Measurements from ENCODE around the gene NFKBIL1. TPM values are rescaled to one million over a fixed set of nuclear protein-coding genes. Genes with fewer than 3 reads are reported as not detected.
A peak's percentile ranks its signal among the peaks of the same experiment; 100 is the strongest.

NFKBIL1 gene
- total and polyA plus RNA-seq, 7 experiments from 2014 or later = 8.7 to 17.2 (median 11.6) TPM

DNA sequence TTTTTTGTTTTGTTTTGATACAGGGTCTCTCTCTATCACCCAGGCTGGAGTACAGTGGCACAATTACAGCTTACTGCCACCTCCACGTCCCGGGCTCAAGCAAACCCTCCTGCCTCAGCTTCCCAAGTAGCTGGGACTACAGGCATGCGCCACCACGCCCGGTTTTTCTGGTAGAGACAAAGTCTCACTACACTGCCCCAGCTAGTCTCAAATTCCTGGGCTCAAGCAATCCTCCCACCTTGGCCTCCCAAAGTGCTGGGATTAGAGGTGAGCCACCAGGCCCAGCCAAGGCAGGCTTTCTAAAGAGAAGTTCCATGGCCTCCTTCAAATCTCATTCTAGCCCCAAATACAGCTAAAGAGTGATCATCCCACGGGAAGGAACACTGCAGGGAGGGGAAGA, 13.4 kb upstream of the NFKBIL1 start:
- intact Hi-C loops (cut with micrococcal nuclease) = no loop called here
- ChIA-PET CTCF (no interaction called here), POLR2A (interaction anchor here (1.0 kb wide), 1 partner anchor 16 kb away, joined by 3 read pairs; no protein-coding TSS in a partner anchor)
- peaks cover 29 to 59% (median 44%) of the 10 kb centered on the region in 7 donors for H3K4me1 Mint-ChIP-seq
- ATAC-seq (no peak), DNase-seq (no peak)
- H3K4me1 ChIP-seq (ENCODE audit: control insufficient read depth in 2 of 2, insufficient read depth in 2 of 2, low read length in 2 of 2) = peaks cover 3 to 8% of the 10 kb centered on the region in 2 donors
- no peaks in the 10 kb centered on the region for H3K9me3 ChIP-seq (ENCODE audit: control insufficient read depth in 2 of 3, low read length in 3 of 3)
- H3K27me3 ChIP-seq (ENCODE audit: control insufficient read depth in 2 of 2, insufficient read depth in 2 of 2, low read length in 2 of 2) = no peaks in the 10 kb centered on the region
- H3K9me3 Mint-ChIP-seq = no peaks in the 10 kb centered on the region
- peaks cover 17 to 56% (median 36%) of the 10 kb centered on the region in 5 donors for H3K36me3 Mint-ChIP-seq
- no peaks in the 10 kb centered on the region for H3K27me3 Mint-ChIP-seq
- H3K4me3 ChIP-seq (ENCODE audit: low read length) = no peak overlapping the region
- H3K27ac ChIP-seq (ENCODE audit: low read depth, low read length) = no peak overlapping the region
- no peak overlapping the region for H3K4me3 Mint-ChIP-seq
- H3K36me3 ChIP-seq (ENCODE audit: control insufficient read depth in 2 of 3, insufficient read depth in 3 of 3, low read length in 3 of 3) = peaks cover 50 to 92% (median 60%) of the 10 kb centered on the region in 3 experiments
- H3K27ac Mint-ChIP-seq = peak overlapping the region in 2 of 9 donors; percentile 61 to 76

DNA sequence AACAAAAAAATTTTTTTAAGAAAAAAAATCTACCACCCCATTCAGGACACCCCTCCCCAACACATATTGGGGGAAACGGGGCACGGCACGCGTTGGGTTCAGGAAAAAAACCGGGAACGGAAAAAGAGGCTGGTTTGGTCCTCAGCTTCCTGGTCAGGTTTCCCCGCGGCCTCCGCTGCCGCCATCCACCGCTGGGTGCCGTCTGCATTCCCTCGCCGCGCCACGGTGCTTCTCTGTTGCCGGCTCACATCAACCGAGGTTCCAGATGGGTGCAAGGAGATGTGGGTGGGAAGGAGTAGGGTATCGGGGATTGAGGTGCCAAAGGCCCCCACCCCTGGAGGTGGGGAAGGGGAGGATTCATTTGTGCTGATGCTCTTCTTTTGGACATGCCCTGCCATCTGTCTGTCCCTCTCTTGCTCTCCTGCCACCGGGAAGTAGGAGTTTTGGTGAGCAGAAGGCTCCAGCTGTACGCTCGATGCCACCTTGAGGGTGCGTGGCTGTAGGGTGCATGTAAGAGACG, 12.8 kb upstream of the NFKBIL1 start:
- H3K4me1 ChIP-seq (ENCODE audit: control insufficient read depth in 2 of 2, insufficient read depth in 2 of 2, low read length in 2 of 2) = peaks cover 9 to 14% of the 10 kb centered on the region in 2 donors
- Mint-ChIP-seq H3K27me3 (no peaks in the 10 kb centered on the region), H3K36me3 (peaks cover 23 to 62% (median 42%) of the 10 kb centered on the region in 5 donors), H3K9me3 (no peaks in the 10 kb centered on the region), H3K27ac (peak overlapping the region in 1 of 9 donors; percentile 19), H3K4me3 (no peak overlapping the region), H3K4me1 (peaks cover 35 to 65% (median 50%) of the 10 kb centered on the region in 7 donors)
- POLR2A ChIA-PET = interaction anchor here (0.7 to 1.0 kb wide), 3 partner anchors 15 to 1054 kb away, joined by 3 to 4 read pairs (median 3); no protein-coding TSS in a partner anchor
- intact Hi-C loops (cut with micrococcal nuclease) = no loop called here
- no peak overlapping the region for H3K4me3 ChIP-seq (ENCODE audit: low read length)
- no peak for DNase-seq
- peaks cover 52 to 96% (median 65%) of the 10 kb centered on the region in 3 experiments for H3K36me3 ChIP-seq (ENCODE audit: control insufficient read depth in 2 of 3, insufficient read depth in 3 of 3, low read length in 3 of 3)
- no peaks in the 10 kb centered on the region for H3K9me3 ChIP-seq (ENCODE audit: control insufficient read depth in 2 of 3, low read length in 3 of 3)
- no peak for ATAC-seq
- no peaks in the 10 kb centered on the region for H3K27me3 ChIP-seq (ENCODE audit: control insufficient read depth in 2 of 2, insufficient read depth in 2 of 2, low read length in 2 of 2)
- CTCF ChIA-PET = no interaction called here
- no peak overlapping the region for H3K27ac ChIP-seq (ENCODE audit: low read depth, low read length)

DNA sequence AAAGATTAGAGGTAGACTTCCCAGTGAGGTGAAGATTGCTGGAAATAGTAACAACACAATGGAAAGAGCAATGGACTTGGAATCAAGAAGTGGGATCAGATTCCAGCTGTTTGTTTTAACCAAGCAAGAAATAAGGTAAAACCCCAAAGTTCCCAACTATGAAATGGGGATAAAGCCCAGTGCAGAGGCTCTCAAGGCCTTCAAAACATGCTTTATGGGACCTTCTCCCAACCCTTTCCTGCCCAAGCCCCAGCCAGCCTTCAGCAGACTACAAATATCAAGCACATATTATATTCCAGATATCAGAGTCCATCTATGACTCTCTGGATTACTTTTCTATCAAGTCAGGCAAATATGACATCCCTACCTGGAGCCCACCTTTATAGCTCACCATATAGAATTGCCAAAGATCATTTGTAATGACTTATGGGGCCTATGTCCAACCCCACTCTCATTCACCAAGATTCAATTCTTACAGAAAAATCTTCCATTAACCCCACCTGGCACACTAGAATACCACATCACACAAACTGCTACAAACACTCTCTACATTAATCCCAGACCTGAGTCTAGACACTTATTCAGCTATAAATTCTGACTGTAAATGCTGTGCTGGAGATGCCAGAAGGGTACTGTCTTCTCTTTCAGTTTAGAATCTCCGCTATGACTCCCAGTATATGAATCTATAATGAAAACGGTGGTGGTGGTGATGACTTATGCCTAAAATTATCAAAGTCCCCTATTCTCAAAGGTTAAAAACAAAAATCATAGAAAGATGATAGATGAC, 11.7 kb upstream of the NFKBIL1 start:
- CTCF ChIA-PET = interaction anchor here (0.7 kb wide), 1 partner anchor 10 kb away, joined by 3 read pairs; no protein-coding TSS in a partner anchor
- Mint-ChIP-seq H3K27ac (peak overlapping the region in 6 of 9 donors; percentile 6 to 57 (median 40)), H3K9me3 (no peaks in the 10 kb centered on the region)

DNA sequence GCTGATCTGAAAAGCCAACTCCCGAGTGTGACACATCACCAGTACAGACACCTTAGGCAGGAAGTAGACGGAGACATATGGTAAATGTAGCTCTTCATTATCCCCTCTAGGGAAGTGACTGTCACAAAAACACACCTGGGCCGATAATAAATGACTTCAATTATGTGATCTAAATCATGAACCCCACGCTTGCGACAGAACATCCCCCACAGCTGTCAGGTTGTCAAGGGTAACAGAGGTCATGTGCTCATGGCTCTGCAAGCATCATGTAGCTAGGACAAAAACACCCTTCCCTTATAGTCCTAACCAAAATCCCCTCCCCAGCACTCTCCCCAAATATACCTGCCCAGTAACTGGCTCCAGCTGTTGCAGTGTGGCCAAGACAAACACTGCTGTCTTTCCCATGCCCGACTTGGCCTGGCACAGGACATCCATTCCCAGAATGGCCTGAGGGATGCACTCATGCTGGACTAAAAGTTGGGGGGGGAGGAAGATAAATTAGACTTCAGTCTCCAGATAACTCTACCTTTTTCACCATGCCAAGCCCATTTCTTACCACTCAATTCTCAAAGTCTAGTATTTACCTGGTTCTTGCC, 8.5 kb upstream of the NFKBIL1 start:
- Mint-ChIP-seq H3K9me3 (peaks cover 0 to 7% (median 0%) of the 10 kb centered on the region in 11 donors), H3K4me3 (peak overlapping the region; percentile 73 to 99 (median 98)), H3K4me1 (peaks cover 39 to 73% (median 61%) of the 10 kb centered on the region in 7 donors), H3K27ac (peak overlapping the region; percentile 52 to 100 (median 99)), H3K36me3 (peaks cover 32 to 48% (median 42%) of the 10 kb centered on the region in 5 donors), H3K27me3 (no peaks in the 10 kb centered on the region)
- Histone ChIP-seq H3K4me3 (ENCODE audit: low read length) (peak overlapping the region; percentile 77), H3K27me3 (ENCODE audit: control insufficient read depth in 2 of 2, insufficient read depth in 2 of 2, low read length in 2 of 2) (no peaks in the 10 kb centered on the region), H3K4me1 (ENCODE audit: control insufficient read depth in 2 of 2, insufficient read depth in 2 of 2, low read length in 2 of 2) (peaks cover 29 to 38% of the 10 kb centered on the region in 2 donors), H3K27ac (ENCODE audit: low read depth, low read length) (peak overlapping the region; percentile 97), H3K9me3 (ENCODE audit: control insufficient read depth in 2 of 3, low read length in 3 of 3) (no peaks in the 10 kb centered on the region), H3K36me3 (ENCODE audit: control insufficient read depth in 2 of 3, insufficient read depth in 3 of 3, low read length in 3 of 3) (peaks cover 22 to 63% (median 47%) of the 10 kb centered on the region in 3 experiments)
- intact Hi-C loops (cut with micrococcal nuclease) = no loop called here
- ATAC-seq (no peak), DNase-seq (no peak)
- ChIA-PET POLR2A (interaction anchor here (0.6 to 53.8 kb wide), 6 partner anchors 10 to 207 kb away, joined by 4 to 3078 read pairs (median 7); partner anchors contain the start of genes AIF1, LST1, LTA and LTB), CTCF (interaction anchor here (0.5 to 1.4 kb wide), 3 partner anchors 41 to 60 kb away, joined by 3 read pairs; no protein-coding TSS in a partner anchor)

More for the DNA sequence above, 11.7 kb upstream of the NFKBIL1 start:
- no peaks in the 10 kb centered on the region for H3K27me3 Mint-ChIP-seq
- intact Hi-C loops (cut with micrococcal nuclease) = no loop called here
- peaks cover 20 to 25% of the 10 kb centered on the region in 2 donors for H3K4me1 ChIP-seq (ENCODE audit: control insufficient read depth in 2 of 2, insufficient read depth in 2 of 2, low read length in 2 of 2)
- no peak for DNase-seq
- H3K36me3 ChIP-seq (ENCODE audit: control insufficient read depth in 2 of 3, insufficient read depth in 3 of 3, low read length in 3 of 3) = peaks cover 43 to 93% (median 64%) of the 10 kb centered on the region in 3 experiments
- no peaks in the 10 kb centered on the region for H3K9me3 ChIP-seq (ENCODE audit: control insufficient read depth in 2 of 3, low read length in 3 of 3)
- H3K4me1 Mint-ChIP-seq = peaks cover 43 to 70% (median 57%) of the 10 kb centered on the region in 7 donors
- H3K4me3 Mint-ChIP-seq = no peak overlapping the region
- no peak overlapping the region for H3K27ac ChIP-seq (ENCODE audit: low read depth, low read length)
- H3K4me3 ChIP-seq (ENCODE audit: low read length) = no peak overlapping the region
- POLR2A ChIA-PET = interaction anchor here (0.6 kb wide), 1 partner anchor 40 kb away, joined by 3 read pairs; no protein-coding TSS in a partner anchor
- H3K36me3 Mint-ChIP-seq = peaks cover 27 to 62% (median 43%) of the 10 kb centered on the region in 5 donors
- H3K27me3 ChIP-seq (ENCODE audit: control insufficient read depth in 2 of 2, insufficient read depth in 2 of 2, low read length in 2 of 2) = no peaks in the 10 kb centered on the region
- ATAC-seq = no peak

DNA sequence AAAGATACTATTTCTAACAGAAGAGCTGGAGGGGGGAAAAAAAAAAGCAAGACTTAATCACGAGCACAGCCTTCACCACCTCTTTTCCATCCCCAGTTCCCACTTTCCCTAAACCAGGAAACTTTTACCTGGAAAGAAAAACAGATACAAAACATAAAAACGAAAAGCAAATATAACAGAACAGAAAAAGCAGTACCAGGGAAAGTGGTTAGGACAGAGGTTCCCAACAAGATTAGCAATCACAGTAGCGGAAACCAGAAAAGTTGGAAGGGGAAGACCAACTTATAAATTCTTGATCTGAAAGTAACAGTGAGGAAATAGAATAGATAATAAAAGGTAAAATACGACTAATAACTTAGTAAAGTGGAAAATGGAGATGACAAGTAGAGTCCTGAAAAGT, 6.8 kb upstream of the NFKBIL1 start:
- H3K4me1 Mint-ChIP-seq = peaks cover 36 to 70% (median 56%) of the 10 kb centered on the region in 7 donors
- ATAC-seq = no peak
- intact Hi-C loops (cut with micrococcal nuclease) = loop anchor here (1.0 to 10.0 kb wide), 9 partner anchors 46 to 655 kb away; partner anchors contain the start of genes BAG6 (in 2 of the 2), ABHD16A (in 1 of the 2), HLA-C (in 1 of the 2) and LY6G6F (in 1 of the 2)
- no peaks in the 10 kb centered on the region for H3K27me3 Mint-ChIP-seq
- H3K36me3 ChIP-seq (ENCODE audit: control insufficient read depth in 2 of 3, insufficient read depth in 3 of 3, low read length in 3 of 3) = peaks cover 5 to 45% (median 33%) of the 10 kb centered on the region in 3 experiments
- peaks cover 0 to 7% (median 0%) of the 10 kb centered on the region in 11 donors for H3K9me3 Mint-ChIP-seq
- no peak for DNase-seq
- H3K27me3 ChIP-seq (ENCODE audit: control insufficient read depth in 2 of 2, insufficient read depth in 2 of 2, low read length in 2 of 2) = no peaks in the 10 kb centered on the region
- peak overlapping the region; percentile 81 to 100 (median 100) for H3K27ac Mint-ChIP-seq
- peaks cover 29 to 40% (median 33%) of the 10 kb centered on the region in 5 donors for H3K36me3 Mint-ChIP-seq
- H3K4me3 ChIP-seq (ENCODE audit: low read length) = peak overlapping the region; percentile 77
- H3K27ac ChIP-seq (ENCODE audit: low read depth, low read length) = peak overlapping the region; percentile 97
- ChIA-PET CTCF (interaction anchor here (0.6 to 3.3 kb wide), 6 partner anchors 10 to 57 kb away, joined by 3 to 33 read pairs (median 8); no protein-coding TSS in a partner anchor), POLR2A (interaction anchor here (0.5 to 53.8 kb wide), 21 partner anchors 8 to 1431 kb away, joined by 3 to 3078 read pairs (median 4); partner anchors contain the start of genes AIF1, BAG6, C6orf47 and CSNK2B)
- no peaks in the 10 kb centered on the region for H3K9me3 ChIP-seq (ENCODE audit: control insufficient read depth in 2 of 3, low read length in 3 of 3)
- peak overlapping the region; percentile 84 to 99 (median 98) for H3K4me3 Mint-ChIP-seq
- peaks cover 29 to 38% of the 10 kb centered on the region in 2 donors for H3K4me1 ChIP-seq (ENCODE audit: control insufficient read depth in 2 of 2, insufficient read depth in 2 of 2, low read length in 2 of 2)

Measured in naive thymus-derived CD4-positive, alpha-beta T cell (primary cell).